GM18502 (cell line): ENCODE results near the gene PITPNC1.
"Not testable (repeated sequence)": the region's sequence is repeated elsewhere in the genome, so short reads cannot be mapped to it uniquely, and the experiment has no call there.

Source experiments
- ATAC-seq: cut with Tn5 transposase; IDR thresholded peaks from one replicate; pipeline ENCODE4 v1.9.1; 2021; ENCODE audit warnings: mild to moderate bottlenecking; ENCODE audit not compliant: unreplicated experiment, poor library complexity

PITPNC1 gene

GRCh38 chr17:67425571-67426160 lies 48.6 kb downstream of the PITPNC1 start:
- ATAC-seq = no peak

- ATAC-seq = no peak
Measured at GRCh38 chr17:67427424-67427823, 50.3 kb downstream of the PITPNC1 start.

- ATAC-seq = not testable (repeated sequence)
Measured at GRCh38 chr17:67430515-67430914, 53.4 kb downstream of the PITPNC1 start.

GRCh38 chr17:67431249-67432015 lies 54.4 kb downstream of the PITPNC1 start:
- no peak for ATAC-seq

- ATAC-seq = no peak
Measured at GRCh38 chr17:67433248-67433924, 56.3 kb downstream of the PITPNC1 start.

GRCh38 chr17:67434061-67434525 lies 57.0 kb downstream of the PITPNC1 start:
- no peak for ATAC-seq

GRCh38 chr17:67435122-67435521 lies 58.0 kb downstream of the PITPNC1 start:
- ATAC-seq = no peak

- no peak for ATAC-seq
Measured at GRCh38 chr17:67435786-67436185, 58.7 kb downstream of the PITPNC1 start.

- no peak for ATAC-seq
Measured at GRCh38 chr17:67436233-67436632, 59.2 kb downstream of the PITPNC1 start.

- ATAC-seq = no peak
Measured at GRCh38 chr17:67438667-67439066, 61.6 kb downstream of the PITPNC1 start.

GRCh38 chr17:67439269-67439668 lies 62.2 kb downstream of the PITPNC1 start:
- ATAC-seq = no peak

- no peak for ATAC-seq
Measured at GRCh38 chr17:67440277-67441051, 63.4 kb downstream of the PITPNC1 start.

- ATAC-seq = no peak
Measured at GRCh38 chr17:67441052-67441895, 64.2 kb downstream of the PITPNC1 start.

- no peak for ATAC-seq
Measured at GRCh38 chr17:67441896-67442219, 64.8 kb downstream of the PITPNC1 start.

- no peak for ATAC-seq
Measured at GRCh38 chr17:67442787-67443624, 65.9 kb downstream of the PITPNC1 start.

- ATAC-seq = no peak
Measured at GRCh38 chr17:67443931-67444595, 67.0 kb downstream of the PITPNC1 start.

- no peak for ATAC-seq
Measured at GRCh38 chr17:67448449-67448848, 71.4 kb downstream of the PITPNC1 start.

GRCh38 chr17:67449065-67449464 lies 72.0 kb downstream of the PITPNC1 start:
- no peak for ATAC-seq
